WTC11 (cell line): ENCODE data around the gene CD44.

Experiments used
- CREM ChIP-seq: sonication (generic); formaldehyde crosslinking; IDR thresholded peaks from 2 replicates; pipeline ENCODE4 v1.8.1; 2022; ENCODE audit warnings: mild to moderate bottlenecking, missing genetic modification reagents, moderate library complexity
- CTCF ChIP-seq: fragments of 200-600 bp; IDR thresholded peaks from 2 replicates; pipeline ENCODE4 v1.8.0; 2022; ENCODE audit warnings: antibody characterized with exemption
- NFYB ChIP-seq: sonication (generic); formaldehyde crosslinking; conservative IDR thresholded peaks from 2 replicates; pipeline ENCODE4 v1.8.0; 2022; ENCODE audit warnings: low read depth, missing genetic modification reagents
- TCF7 ChIP-seq: sonication (generic); formaldehyde crosslinking; IDR thresholded peaks from 2 replicates; pipeline ENCODE4 v1.8.0; 2022; ENCODE audit warnings: mild to moderate bottlenecking, low read depth, missing genetic modification reagents, moderate library complexity
- TP53 ChIP-seq: sonication (generic); formaldehyde crosslinking; IDR thresholded peaks from 2 replicates; pipeline ENCODE4 v1.8.1; 2023; ENCODE audit warnings: mild to moderate bottlenecking, missing genetic modification reagents
- TF ChIP-seq, protein P1 (sequence below): sonication (generic); formaldehyde crosslinking; IDR thresholded peaks from 2 replicates; pipeline ENCODE4 v1.8.0; 2022; ENCODE audit warnings: mild to moderate bottlenecking, missing genetic modification reagents
- TF ChIP-seq, protein P2 (sequence below): sonication (generic); formaldehyde crosslinking; IDR thresholded peaks from 2 replicates; pipeline ENCODE4 v1.8.0; 2023; ENCODE audit warnings: mild to moderate bottlenecking, missing genetic modification reagents

DNA sequence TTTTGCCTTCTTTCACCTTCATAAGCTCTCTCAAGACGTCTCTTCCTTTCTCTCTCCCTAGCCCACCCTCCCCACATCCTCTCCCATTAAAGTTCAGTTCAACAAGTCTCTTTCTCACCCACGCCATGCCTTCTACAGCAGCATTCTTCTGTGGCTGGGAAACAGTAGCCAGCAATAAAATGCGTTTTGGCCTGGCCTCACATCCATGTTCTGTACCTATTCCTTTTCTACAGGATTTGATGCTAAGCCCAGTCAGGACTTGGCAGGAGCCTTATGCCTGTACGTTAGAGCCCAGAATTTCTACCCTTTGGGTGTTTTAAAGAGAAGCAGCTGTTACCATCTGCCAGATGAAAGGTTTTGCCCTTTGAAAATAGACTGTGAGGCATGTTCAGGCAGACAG is 7.1 kb upstream of the CD44 start:
- TF ChIP-seq CTCF (no peak), TP53 (CRISPR knock-in tag) (no peak), NFYB (CRISPR knock-in tag) (no peak), TCF7 (no peak), CREM (CRISPR knock-in tag) (no peak)
- TF ChIP-seq, protein P1, sequence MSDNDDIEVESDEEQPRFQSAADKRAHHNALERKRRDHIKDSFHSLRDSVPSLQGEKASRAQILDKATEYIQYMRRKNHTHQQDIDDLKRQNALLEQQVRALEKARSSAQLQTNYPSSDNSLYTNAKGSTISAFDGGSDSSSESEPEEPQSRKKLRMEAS (CRISPR knock-in tag): no peak
- TF ChIP-seq, protein P2, sequence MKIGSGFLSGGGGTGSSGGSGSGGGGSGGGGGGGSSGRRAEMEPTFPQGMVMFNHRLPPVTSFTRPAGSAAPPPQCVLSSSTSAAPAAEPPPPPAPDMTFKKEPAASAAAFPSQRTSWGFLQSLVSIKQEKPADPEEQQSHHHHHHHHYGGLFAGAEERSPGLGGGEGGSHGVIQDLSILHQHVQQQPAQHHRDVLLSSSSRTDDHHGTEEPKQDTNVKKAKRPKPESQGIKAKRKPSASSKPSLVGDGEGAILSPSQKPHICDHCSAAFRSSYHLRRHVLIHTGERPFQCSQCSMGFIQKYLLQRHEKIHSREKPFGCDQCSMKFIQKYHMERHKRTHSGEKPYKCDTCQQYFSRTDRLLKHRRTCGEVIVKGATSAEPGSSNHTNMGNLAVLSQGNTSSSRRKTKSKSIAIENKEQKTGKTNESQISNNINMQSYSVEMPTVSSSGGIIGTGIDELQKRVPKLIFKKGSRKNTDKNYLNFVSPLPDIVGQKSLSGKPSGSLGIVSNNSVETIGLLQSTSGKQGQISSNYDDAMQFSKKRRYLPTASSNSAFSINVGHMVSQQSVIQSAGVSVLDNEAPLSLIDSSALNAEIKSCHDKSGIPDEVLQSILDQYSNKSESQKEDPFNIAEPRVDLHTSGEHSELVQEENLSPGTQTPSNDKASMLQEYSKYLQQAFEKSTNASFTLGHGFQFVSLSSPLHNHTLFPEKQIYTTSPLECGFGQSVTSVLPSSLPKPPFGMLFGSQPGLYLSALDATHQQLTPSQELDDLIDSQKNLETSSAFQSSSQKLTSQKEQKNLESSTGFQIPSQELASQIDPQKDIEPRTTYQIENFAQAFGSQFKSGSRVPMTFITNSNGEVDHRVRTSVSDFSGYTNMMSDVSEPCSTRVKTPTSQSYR (CRISPR knock-in tag): no peak
